ENCODE data around the gene NAA80. TPM values are rescaled to one million over a fixed set of nuclear protein-coding genes. Genes with fewer than 3 reads are reported as not detected.

NAA80 gene
- total RNA-seq, 1 experiment from 2014 or later: 8.7 TPM

- TF ChIP-seq EZH2 (IDR thresholded peaks at IDR 0.05; ENCODE audit: low read length, unreplicated experiment) (no peak), CTCF (conservative IDR thresholded peaks at IDR 0.05; ENCODE audit: low read depth, low read length) (no peak), EZH2phosphoT487 (IDR thresholded peaks at IDR 0.05; ENCODE audit: borderline replicate concordance, low read length) (no peak)
- no peaks in the 10 kb centered on the region for H3K27me3 ChIP-seq (ENCODE audit: low read length)
- no peaks in the 10 kb centered on the region for H4K20me1 ChIP-seq (ENCODE audit: low read length)
- CTCF ChIA-PET: no interaction called here
- H3K4me1 ChIP-seq (ENCODE audit: insufficient read depth, low read length): peaks cover 10% of the 10 kb centered on the region
- POLR2A ChIA-PET (ENCODE audit: unreplicated experiment): no interaction called here
- ATAC-seq (no peak), DNase-seq (peak; percentile 33)
- H3K79me2 ChIP-seq (ENCODE audit: low read length): 0 out of 2 replicates have a peak, but pooled peaks cover 3% of the 10 kb centered on the region
- H3K4me3 ChIP-seq (ENCODE audit: low read length): no peak overlapping the region
- H3K4me2 ChIP-seq (ENCODE audit: low read length): no peak overlapping the region
- no peak overlapping the region for H3K27ac ChIP-seq (ENCODE audit: low read length)
- intact Hi-C loops (cut with micrococcal nuclease): no loop called here
- 0 out of 2 replicates have a peak, but pooled peaks cover 5% of the 10 kb centered on the region for H3K9me3 ChIP-seq (ENCODE audit: low read length)
- H3K36me3 ChIP-seq (ENCODE audit: low read depth, low read length): no peaks in the 10 kb centered on the region; the same call in 1 of the 2 replicates
- no TSS peak for BruUV-seq (replicated peaks)
- no peaks in the 10 kb centered on the region for H3F3A ChIP-seq (ENCODE audit: low read length, unreplicated experiment)
- no peak overlapping the region for H2AFZ ChIP-seq (ENCODE audit: low read length)
- H3K9ac ChIP-seq (ENCODE audit: low read length): no peak overlapping the region
- no peaks in the 10 kb centered on the region for H3K9me2 ChIP-seq (replicated peaks; ENCODE audit: low read length)
These were observed 5.4 kb upstream of the NAA80 start for GRCh38 chr3:50304601-50305000.

GRCh38 chr3:50303013-50303815, 4.0 kb upstream of the NAA80 start, which contains the start of gene HYAL1:
Gene HYAL1, minus strand, starts transcription at chr3:50303574. Its CDS starts 618 bp downstream, at chr3:50302956.
- ChIA-PET CTCF (interaction anchor here (0.6 to 1.0 kb wide), 2 partner anchors 21 to 170 kb away, joined by 4 to 22 read pairs; no protein-coding TSS in a partner anchor), POLR2A (ENCODE audit: unreplicated experiment) (no interaction called here)
- no peak within 1 kb of the TSS for H2AFZ ChIP-seq (ENCODE audit: low read length)
- DNase-seq: no peak
- BruUV-seq (replicated peaks): no TSS peak
- H3F3A ChIP-seq (ENCODE audit: low read length, unreplicated experiment): no peaks in the 10 kb centered on the region
- no peak for ATAC-seq
- no peaks in the 10 kb centered on the region for H4K20me1 ChIP-seq (ENCODE audit: low read length)
- no peak within 1 kb of the TSS for H3K4me2 ChIP-seq (ENCODE audit: low read length)
- no peak for TF ChIP-seq EZH2phosphoT487 (IDR thresholded peaks at IDR 0.05; ENCODE audit: borderline replicate concordance, low read length)
- TF ChIP-seq CTCF (conservative IDR thresholded peaks at IDR 0.05; ENCODE audit: low read depth, low read length): peak; percentile 28
- TF ChIP-seq EZH2 (IDR thresholded peaks at IDR 0.05; ENCODE audit: low read length, unreplicated experiment): no peak
- H3K27ac ChIP-seq (ENCODE audit: low read length): no peak within 1 kb of the TSS
- H3K36me3 ChIP-seq (ENCODE audit: low read depth, low read length): no peaks in the 10 kb centered on the region; the same call in 1 of the 2 replicates
- H3K9ac ChIP-seq (ENCODE audit: low read length): no peak within 1 kb of the TSS
- peaks cover 11% of the 10 kb centered on the region for H3K79me2 ChIP-seq (ENCODE audit: low read length)
- peaks cover 18% of the 10 kb centered on the region for H3K4me1 ChIP-seq (ENCODE audit: insufficient read depth, low read length)
- H3K9me3 ChIP-seq (ENCODE audit: low read length): 0 out of 2 replicates have a peak, but pooled peaks cover 5% of the 10 kb centered on the region
- no peaks in the 10 kb centered on the region for H3K9me2 ChIP-seq (replicated peaks; ENCODE audit: low read length)
- intact Hi-C loops (cut with micrococcal nuclease): no loop called here
- H3K27me3 ChIP-seq (ENCODE audit: low read length): no peaks in the 10 kb centered on the region
- no peak within 1 kb of the TSS for H3K4me3 ChIP-seq (ENCODE audit: low read length)

All from PC-3 (cell line).